SIG-M5 treated with dmso at 0.1 percent for 504 hours (cell line): ENCODE measurements around the gene RBM10.
A peak's percentile ranks its signal among the peaks of the same experiment; 100 is the strongest.

Source experiments
- DNase-seq: peaks from one replicate; lab custom pipeline; 2025; ENCODE audit not compliant: unreplicated experiment; lab: John Stamatoyannopoulos, UW

The RBM10 gene

DNA sequence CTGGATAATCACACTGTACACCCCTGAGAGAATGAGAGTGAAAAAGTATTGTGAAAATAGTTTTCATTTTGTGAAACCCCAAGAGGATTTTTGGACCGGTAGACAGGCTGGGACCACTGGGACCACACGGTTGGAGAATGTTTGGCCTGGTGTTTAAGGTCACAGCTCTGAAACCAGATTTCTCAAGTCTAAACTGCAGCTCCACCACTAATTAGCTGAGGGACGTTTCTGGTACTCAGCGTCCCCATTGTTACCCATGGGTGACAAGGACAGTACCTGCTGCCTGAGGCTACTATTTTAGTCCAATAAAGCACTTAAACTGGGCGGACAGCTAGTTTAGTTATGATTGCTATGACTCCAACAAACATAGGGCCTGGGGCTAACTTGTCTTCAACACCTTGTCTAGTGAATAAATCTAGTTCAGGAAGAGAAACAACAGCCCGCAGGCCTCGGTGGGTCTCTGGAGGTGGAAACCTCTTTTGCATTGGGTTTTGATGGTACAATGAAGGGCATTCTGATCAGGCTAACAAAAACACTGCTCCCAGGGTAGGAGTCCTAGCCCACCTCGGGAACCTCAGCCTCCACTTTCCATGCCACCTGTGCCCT lies 87.3 kb downstream of the RBM10 start:
- no peak for DNase-seq

DNA sequence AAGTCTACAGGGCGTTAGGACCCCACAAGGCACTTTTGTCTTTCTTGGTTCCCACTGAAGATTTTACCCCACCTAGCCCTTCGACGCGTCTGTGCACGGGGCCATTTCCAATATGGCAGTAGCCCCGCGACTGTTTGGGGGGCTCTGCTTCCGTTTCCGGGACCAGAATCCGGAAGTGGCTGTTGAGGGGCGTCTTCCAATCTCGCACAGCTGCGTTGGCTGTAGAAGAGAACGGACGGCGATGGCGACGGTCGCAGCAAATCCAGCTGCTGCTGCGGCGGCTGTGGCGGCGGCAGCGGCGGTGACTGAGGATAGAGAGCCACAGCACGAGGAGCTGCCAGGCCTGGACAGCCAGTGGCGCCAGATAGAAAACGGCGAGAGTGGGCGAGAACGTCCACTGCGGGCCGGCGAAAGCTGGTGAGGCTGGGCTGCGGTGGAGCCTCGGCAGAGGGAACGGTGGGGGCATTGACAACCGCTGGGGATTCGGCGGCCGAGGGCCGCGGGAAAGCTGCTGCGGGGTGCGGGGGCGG lies 87.8 kb downstream of the RBM10 start, which contains the start of gene USP11:
TSS of gene USP11 (plus strand) at position 207 of the 530 bp plus-strand sequence. CDS start at position 242, 35 bp downstream.
- DNase-seq, result peak; percentile 40

DNA sequence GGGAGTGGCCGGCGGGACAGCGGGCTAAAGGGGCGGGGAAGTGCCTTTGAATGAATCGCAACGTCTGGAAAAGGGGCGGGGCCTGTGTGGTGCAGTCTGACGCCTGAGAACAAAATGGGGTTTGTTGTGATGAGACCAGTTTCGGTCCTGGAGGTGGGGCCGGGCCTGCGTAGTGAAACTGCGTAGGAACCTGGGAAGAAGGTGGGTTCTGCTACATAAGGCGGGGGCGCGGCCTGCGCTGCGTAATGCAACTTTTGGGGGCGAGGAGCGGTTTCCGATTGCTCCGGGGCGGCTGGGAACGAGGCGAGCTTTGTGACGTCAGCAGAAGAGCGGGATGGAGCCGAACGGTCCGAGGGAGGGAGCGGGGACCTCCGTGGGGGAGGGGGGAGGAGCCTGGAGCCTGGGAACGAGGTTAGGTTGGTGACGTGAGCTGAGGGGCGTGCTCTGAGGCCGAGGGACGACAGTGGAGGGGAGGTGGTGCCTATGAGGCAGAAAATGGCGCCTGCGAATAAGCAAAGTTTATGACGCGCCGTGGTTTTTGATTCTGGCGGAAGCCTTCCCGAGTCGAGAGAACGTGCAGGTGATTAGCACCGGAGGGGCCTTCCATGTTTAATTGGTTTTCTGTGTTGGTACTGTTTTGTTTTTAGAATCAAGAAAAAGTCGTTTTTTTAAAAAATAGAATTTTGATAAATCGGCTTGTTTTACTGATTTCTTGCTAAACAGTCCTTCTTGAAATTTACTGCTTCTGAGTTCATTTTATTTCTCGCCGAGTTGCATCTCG lies 88.5 kb downstream of the RBM10 start:
- DNase-seq, result peak; percentile 96

DNA sequence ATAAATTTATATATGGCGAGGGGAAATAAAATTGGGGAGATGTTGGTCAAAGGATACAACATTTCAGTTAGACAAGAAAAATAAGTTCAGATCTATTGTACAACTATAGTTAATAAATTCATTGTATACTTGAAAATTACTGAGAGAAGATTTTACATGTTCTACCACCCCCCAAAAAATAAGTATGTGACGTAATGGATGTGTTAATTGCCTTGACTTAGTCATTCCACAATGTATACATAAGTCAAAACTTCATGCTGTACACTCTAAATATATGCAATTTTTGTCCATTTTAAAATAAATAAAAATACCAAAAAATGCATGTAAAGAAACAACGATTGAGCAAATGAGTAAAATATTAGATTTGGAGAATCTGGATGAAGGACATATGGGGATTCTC lies 89.6 kb downstream of the RBM10 start:
- DNase-seq, result no peak

DNA sequence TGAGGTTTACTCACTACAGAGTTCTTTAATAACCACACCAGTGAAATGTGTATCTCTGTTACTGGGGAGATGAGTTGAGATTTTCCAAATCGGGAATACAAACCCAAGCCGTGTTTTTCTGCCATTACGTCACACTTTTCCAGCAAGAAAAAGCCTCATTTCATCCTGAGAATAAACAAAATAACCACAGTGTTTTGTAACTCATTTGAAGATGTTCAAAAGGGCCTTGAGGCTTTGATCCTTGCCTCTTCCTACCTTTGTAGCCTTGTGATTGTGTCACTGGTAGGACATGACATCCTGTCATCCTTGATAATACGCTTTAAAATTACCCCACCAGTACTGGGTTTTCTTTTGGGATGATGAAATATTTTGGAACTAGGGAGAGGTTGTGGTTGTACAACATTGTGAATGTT lies 90.7 kb downstream of the RBM10 start:
- no peak for DNase-seq
